ENCODE measurements around the gene METTL3. TPM values are rescaled to one million over a fixed set of nuclear protein-coding genes. Genes with fewer than 3 reads are reported as not detected.
"Not testable (repeated sequence)": the region's sequence is repeated elsewhere in the genome, so short reads cannot be mapped to it uniquely, and the experiment has no call there.

Gene METTL3
- 46.0 and 52.0 TPM in 2 replicates for total RNA-seq (2014; rRNA removed; shearing (Covaris generic); ENCODE audit: low replicate concordance)

- DNase-seq, result peak; percentile 93
Observed at GRCh38 chr14:21510735-21511657, at the start of gene METTL3. TSS of gene METTL3 (minus strand) at chr14:21511340. CDS start at chr14:21511223, 117 bp downstream.

GRCh38 chr14:21558703-21559170 is 47.6 kb upstream of the METTL3 start:
- H3K36me3 ChIP-seq, result no peaks in the 10 kb centered on the region
- DNase-seq, result no peak
- H3K9me3 ChIP-seq, result no peaks in the 10 kb centered on the region
- H3K4me3 ChIP-seq, result no peak overlapping the region
- no peaks in the 10 kb centered on the region for H3K27me3 ChIP-seq

More at GRCh38 chr14:21510735-21511657, at the start of gene METTL3:
- Histone ChIP-seq H3K9me3 (no peaks in the 10 kb centered on the region), H3K36me3 (peaks cover 18% of the 10 kb centered on the region), H3K4me3 (peak within 1 kb of the TSS; percentile 70), H3K27me3 (no peaks in the 10 kb centered on the region)

GRCh38 chr14:21557084-21557901 is 46.2 kb upstream of the METTL3 start:
- no peaks in the 10 kb centered on the region for H3K36me3 ChIP-seq
- no peak overlapping the region for H3K4me3 ChIP-seq
- DNase-seq, result peak; percentile 19
- H3K9me3 ChIP-seq, result no peaks in the 10 kb centered on the region
- no peaks in the 10 kb centered on the region for H3K27me3 ChIP-seq

- H3K9me3 ChIP-seq, result no peaks in the 10 kb centered on the region
- no peaks in the 10 kb centered on the region for H3K27me3 ChIP-seq
- H3K36me3 ChIP-seq, result no peaks in the 10 kb centered on the region
- no peak overlapping the region for H3K4me3 ChIP-seq
- no peak for DNase-seq
Observed at GRCh38 chr14:21556378-21557083, 45.4 kb upstream of the METTL3 start.

GRCh38 chr14:21553266-21553665 is 42.1 kb upstream of the METTL3 start:
- Histone ChIP-seq H3K27me3 (no peaks in the 10 kb centered on the region), H3K9me3 (no peaks in the 10 kb centered on the region), H3K4me3 (no peak overlapping the region), H3K36me3 (no peaks in the 10 kb centered on the region)
- DNase-seq, result no peak

- H3K4me3 ChIP-seq, H3K27me3 ChIP-seq, H3K36me3 ChIP-seq, DNase-seq, H3K9me3 ChIP-seq: not testable (repeated sequence)
Observed at GRCh38 chr14:21544588-21544987, 33.4 kb upstream of the METTL3 start.

GRCh38 chr14:21543963-21544362 is 32.8 kb upstream of the METTL3 start:
- Histone ChIP-seq H3K36me3 (no peaks in the 10 kb centered on the region), H3K9me3 (no peaks in the 10 kb centered on the region), H3K4me3 (no peak overlapping the region), H3K27me3 (no peaks in the 10 kb centered on the region)
- DNase-seq, result no peak

GRCh38 chr14:21543521-21543960 is 32.4 kb upstream of the METTL3 start:
- H3K36me3 ChIP-seq, result no peaks in the 10 kb centered on the region
- no peak for DNase-seq
- no peaks in the 10 kb centered on the region for H3K27me3 ChIP-seq
- H3K9me3 ChIP-seq, result no peaks in the 10 kb centered on the region
- H3K4me3 ChIP-seq, result no peak overlapping the region

GRCh38 chr14:21541413-21542074 is 30.4 kb upstream of the METTL3 start:
- DNase-seq, result no peak
- no peaks in the 10 kb centered on the region for H3K36me3 ChIP-seq
- H3K9me3 ChIP-seq, result no peaks in the 10 kb centered on the region
- H3K27me3 ChIP-seq, result 0 out of 2 replicates have a peak, but pooled peaks cover 2% of the 10 kb centered on the region
- no peak overlapping the region for H3K4me3 ChIP-seq

- H3K36me3 ChIP-seq, result no peaks in the 10 kb centered on the region
- H3K4me3 ChIP-seq, result no peak overlapping the region
- no peak for DNase-seq
- peaks cover 6% of the 10 kb centered on the region for H3K27me3 ChIP-seq
- no peaks in the 10 kb centered on the region for H3K9me3 ChIP-seq
Observed at GRCh38 chr14:21539189-21539940, 28.2 kb upstream of the METTL3 start.

GRCh38 chr14:21537090-21537424 is 25.9 kb upstream of the METTL3 start:
- Histone ChIP-seq H3K4me3 (no peak overlapping the region), H3K36me3 (no peaks in the 10 kb centered on the region), H3K9me3 (no peaks in the 10 kb centered on the region), H3K27me3 (peaks cover 6% of the 10 kb centered on the region)
- no peak for DNase-seq

GRCh38 chr14:21536418-21537089 is 25.4 kb upstream of the METTL3 start:
- Histone ChIP-seq H3K36me3 (no peaks in the 10 kb centered on the region), H3K27me3 (peaks cover 6% of the 10 kb centered on the region), H3K4me3 (no peak overlapping the region), H3K9me3 (no peaks in the 10 kb centered on the region)
- no peak for DNase-seq

- Histone ChIP-seq H3K4me3 (no peak overlapping the region), H3K36me3 (no peaks in the 10 kb centered on the region), H3K9me3 (no peaks in the 10 kb centered on the region), H3K27me3 (peaks cover 6% of the 10 kb centered on the region)
- no peak for DNase-seq
Observed at GRCh38 chr14:21535545-21536417, 24.6 kb upstream of the METTL3 start.

GRCh38 chr14:21534576-21534975 is 23.4 kb upstream of the METTL3 start:
- no peak for DNase-seq
- Histone ChIP-seq H3K36me3 (no peaks in the 10 kb centered on the region), H3K9me3 (no peaks in the 10 kb centered on the region), H3K27me3 (peaks cover 6% of the 10 kb centered on the region), H3K4me3 (no peak overlapping the region)

Data from MG63 (cell line).